ENCODE data around the gene C1QTNF12.

DNA sequence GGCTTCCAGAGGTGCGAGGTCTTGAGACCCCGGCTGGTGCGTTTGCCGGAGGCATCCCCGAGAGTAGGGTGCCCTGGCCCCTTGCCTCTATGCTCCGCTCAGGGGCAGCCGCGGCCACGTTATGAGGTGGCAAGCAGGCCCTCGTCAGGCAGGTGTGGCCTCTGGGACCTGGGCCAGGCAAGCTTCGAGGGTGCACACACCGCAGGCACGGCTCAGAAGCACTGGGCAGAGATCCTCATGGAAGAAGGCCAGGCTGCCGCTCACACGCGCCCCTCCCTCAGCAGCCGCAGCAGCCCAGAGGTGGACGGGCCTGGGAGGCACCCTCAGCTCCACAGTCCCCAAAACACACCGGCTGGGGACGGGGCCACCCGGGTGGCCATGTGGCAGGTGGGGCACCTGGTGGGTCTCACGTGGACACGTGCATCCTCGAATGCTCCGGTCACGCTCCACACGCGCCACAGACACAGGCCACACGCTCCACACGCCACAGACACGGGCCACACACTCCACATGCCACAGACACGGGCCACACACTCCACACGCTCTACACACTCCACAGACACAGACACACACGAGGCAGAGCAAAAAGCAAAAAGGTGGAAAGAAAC lies 21.2 kb downstream of the C1QTNF12 start:
- TF ChIP-seq ARNT (IDR thresholded peaks at IDR 0.05) (no peak), NFRKB (IDR thresholded peaks at IDR 0.05) (no peak), FOXA1 (IDR thresholded peaks at IDR 0.05) (no peak), CTBP1 (IDR thresholded peaks at IDR 0.05; ENCODE audit: borderline replicate concordance) (no peak), FOXM1 (IDR thresholded peaks at IDR 0.05; ENCODE audit: borderline replicate concordance) (no peak), ELF4 (IDR thresholded peaks at IDR 0.05) (no peak), SP1 (IDR thresholded peaks at IDR 0.05) (no peak), TARDBP (IDR thresholded peaks at IDR 0.05) (no peak), BHLHE40 (IDR thresholded peaks at IDR 0.05; ENCODE audit: borderline replicate concordance) (no peak), SUZ12 (IDR thresholded peaks at IDR 0.05) (no peak), FOXK2 (IDR thresholded peaks at IDR 0.05) (no peak)
- TF ChIP-seq, protein P1, sequence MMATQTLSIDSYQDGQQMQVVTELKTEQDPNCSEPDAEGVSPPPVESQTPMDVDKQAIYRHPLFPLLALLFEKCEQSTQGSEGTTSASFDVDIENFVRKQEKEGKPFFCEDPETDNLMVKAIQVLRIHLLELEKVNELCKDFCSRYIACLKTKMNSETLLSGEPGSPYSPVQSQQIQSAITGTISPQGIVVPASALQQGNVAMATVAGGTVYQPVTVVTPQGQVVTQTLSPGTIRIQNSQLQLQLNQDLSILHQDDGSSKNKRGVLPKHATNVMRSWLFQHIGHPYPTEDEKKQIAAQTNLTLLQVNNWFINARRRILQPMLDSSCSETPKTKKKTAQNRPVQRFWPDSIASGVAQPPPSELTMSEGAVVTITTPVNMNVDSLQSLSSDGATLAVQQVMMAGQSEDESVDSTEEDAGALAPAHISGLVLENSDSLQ (IDR thresholded peaks at IDR 0.05) = no peak

All from HEK293T (cell line).